HG02870 (cell line): ENCODE results near the gene IBA57.
"Not testable (repeated sequence)": the region's sequence is repeated elsewhere in the genome, so short reads cannot be mapped to it uniquely, and the experiment has no call there.

Experiments
- ATAC-seq: cut with Tn5 transposase; IDR thresholded peaks from one replicate; pipeline ENCODE4 v1.9.1; 2021; ENCODE audit warnings: mild to moderate bottlenecking, moderate library complexity; ENCODE audit not compliant: unreplicated experiment

The IBA57 gene

DNA sequence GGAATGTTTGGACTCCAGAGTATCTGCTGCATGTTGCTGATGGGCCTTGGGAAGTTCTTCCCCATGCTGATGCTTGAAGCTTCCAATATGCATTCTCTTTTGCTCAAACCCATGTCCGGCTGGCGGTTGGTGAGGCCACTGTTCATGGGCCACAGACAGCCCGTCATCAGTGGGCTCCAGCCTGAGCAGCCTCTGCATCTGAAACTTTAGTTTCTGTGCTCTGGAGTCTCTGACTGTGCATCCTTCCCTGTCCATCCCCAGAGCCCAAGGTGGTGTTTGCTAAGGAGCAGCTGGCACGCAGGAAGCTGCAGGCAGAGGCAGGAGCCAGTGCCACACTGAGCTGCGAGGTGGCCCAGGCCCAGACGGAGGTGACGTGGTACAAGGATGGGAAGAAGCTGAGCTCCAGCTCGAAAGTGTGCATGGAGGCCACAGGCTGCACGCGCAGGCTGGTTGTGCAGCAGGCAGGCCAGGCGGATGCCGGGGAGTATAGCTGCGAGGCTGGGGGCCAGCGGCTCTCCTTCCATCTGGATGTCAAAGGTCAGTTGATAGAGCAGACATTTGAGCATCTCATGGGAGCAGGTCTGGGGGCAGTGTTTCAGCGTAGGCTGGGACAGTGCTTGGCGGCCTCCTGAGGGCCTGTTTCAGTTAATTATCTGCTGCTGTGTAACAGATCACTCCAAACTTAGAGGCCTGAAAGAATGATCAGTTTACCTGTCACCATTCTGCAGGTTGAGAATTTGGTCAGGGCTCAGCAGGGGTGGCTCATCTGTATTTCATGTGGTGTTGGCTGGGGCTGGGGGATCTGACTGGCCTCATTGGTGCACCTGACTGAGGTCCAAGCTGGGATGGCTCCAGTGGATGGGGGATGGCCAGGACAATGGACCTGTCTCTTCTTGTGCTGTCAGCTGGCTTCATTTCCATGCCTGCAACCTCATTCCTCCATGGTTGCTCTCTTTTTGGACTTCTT, 58.9 kb downstream of the IBA57 start:
- no peak for ATAC-seq

GRCh38 chr1:228225165-228225710, 59.6 kb downstream of the IBA57 start:
- ATAC-seq: no peak

DNA sequence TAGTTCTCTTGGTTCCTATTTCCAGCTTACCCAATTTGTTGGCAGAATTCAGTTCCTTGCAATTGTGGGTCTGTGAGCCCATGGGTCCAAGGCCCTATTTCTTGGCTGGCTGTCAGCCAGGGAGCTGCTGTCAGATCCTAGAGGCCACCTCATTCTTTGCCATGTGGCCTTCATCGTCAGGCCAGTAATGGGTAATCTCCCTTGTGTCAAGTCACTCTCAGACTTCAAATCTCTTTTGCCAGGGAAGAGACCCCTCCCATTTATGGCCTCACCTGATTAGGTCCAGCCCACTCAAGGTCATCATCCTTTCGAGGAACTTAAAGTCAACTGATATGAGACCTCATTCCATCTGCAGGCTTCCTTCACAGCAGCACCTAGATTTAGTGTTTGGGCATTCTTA, 60.1 kb downstream of the IBA57 start:
- no peak for ATAC-seq

- ATAC-seq: no peak
These were observed 60.7 kb downstream of the IBA57 start for GRCh38 chr1:228226141-228226874.

- ATAC-seq: no peak
These were observed 61.6 kb downstream of the IBA57 start for GRCh38 chr1:228226956-228227791.

DNA sequence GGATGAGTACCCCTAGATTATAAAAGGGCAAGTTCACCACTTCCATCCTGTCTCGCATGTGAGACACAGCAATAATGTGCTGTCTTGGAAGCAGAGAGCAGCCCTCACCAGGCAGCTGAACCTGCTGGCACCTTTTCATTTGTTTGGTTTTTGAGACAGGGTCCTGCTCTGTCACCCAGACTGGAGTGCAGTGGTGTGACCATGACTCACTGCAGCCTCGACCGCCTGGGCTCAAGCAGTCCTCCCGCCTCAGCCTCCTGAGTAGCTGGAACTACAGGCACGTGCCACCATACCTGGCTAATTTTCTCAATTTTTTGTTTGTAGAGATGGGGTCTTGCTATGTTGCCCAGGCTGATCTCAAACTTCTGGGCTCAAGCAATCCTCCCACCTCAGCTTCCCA, 62.5 kb downstream of the IBA57 start:
- not testable (repeated sequence) for ATAC-seq

GRCh38 chr1:228228601-228229074, 63.0 kb downstream of the IBA57 start:
- no peak for ATAC-seq

DNA sequence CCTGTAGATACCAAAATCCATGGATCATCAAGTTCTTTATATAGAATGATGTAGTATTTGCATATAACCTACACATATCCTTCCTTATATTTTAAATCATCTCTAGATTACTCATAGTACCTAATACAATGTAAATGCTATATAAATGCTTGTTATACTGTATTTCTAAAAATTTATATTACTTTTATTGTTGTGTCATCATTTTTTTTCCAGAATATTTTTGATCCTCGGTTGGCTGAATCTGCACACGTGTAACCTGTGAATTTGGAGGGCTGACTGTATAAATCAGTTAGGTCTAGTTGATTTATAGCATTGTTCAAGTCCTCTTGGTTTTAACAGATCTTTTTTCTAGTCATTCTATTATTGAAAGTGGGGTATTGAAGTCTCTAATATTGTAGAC, 65.6 kb downstream of the IBA57 start:
- ATAC-seq: no peak
